DMS79 treated with DMSO at 0.1 percent for 48 hours (cell line): ENCODE results near the gene TPM2.
A peak's percentile ranks its signal among the peaks of the same experiment; 100 is the strongest.
"Not testable (repeated sequence)": the region's sequence is repeated elsewhere in the genome, so short reads cannot be mapped to it uniquely, and the experiment has no call there.

Source experiments
- DNase-seq: peaks from one replicate; lab custom pipeline; 2025; lab: John Stamatoyannopoulos, UW

TPM2 gene

GRCh38 chr9:35656348-35656747 lies 33.4 kb downstream of the TPM2 start:
- no peak for DNase-seq

GRCh38 chr9:35653611-35654010 lies 36.1 kb downstream of the TPM2 start:
- DNase-seq: no peak

DNA sequence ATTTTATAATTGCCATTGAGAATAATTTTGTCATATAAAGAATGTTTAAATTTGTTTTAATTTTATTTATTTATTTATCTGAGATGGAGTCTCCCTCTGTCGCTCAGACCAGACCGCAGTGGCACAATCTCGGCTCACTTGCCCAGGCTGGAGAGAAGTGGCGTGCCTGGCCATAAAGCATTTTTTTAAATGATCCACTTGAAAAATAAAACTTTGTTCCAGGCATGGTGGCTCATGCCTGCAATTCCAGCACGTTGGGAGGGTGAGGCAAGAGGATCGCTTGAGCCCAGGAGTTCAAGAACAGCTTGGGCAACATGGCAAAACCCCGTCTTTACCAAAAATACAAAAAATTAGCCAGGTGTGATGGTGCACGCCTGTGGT lies 36.9 kb downstream of the TPM2 start:
- DNase-seq: no peak

GRCh38 chr9:35651956-35652828 lies 37.5 kb downstream of the TPM2 start:
- DNase-seq: no peak

DNA sequence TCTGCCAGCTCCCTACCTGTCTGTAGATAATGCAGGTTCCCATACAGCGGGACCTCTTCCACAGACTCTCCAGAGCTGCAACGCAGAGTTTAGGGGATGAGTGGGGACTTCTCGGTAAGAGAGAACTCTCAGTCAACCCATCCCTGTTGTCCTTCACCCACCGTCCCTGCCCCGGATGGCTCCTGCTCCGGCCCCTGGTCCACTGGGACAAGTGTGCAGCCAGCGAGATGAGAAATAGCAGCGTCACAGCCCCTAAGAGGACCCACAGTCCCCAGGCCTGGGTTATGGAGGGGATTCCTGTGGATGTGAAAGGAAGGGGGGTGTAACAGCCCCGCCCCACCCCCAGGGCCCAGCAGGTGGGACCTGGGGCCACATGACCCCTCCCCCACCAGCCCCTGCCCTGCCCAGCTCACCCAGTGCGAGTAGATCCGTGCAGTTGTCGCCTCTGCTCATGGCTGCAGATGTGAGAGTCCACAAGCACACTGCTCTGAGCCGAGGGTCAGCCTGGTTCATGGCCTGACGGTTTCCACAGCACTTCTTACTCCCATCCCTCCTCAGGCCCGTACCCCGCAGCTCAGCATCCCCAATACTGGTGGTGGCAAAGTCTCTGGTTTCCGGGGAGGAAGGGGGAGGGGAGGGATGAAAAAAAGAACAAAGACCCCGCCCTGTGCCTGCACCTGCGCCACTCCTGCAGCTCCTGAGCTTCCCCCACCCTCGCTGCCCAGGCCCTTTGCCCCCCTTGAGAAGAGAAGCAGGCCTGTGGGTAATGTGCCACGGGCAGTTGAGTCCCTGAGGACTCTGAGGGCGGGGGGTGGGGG lies 39.2 kb downstream of the TPM2 start, which contains the start of gene SIT1:
Gene SIT1 (minus strand): TSS at position 591 of the 818 bp plus-strand sequence. CDS start 78 bp downstream, at position 513.
- peak; percentile 74 for DNase-seq

DNA sequence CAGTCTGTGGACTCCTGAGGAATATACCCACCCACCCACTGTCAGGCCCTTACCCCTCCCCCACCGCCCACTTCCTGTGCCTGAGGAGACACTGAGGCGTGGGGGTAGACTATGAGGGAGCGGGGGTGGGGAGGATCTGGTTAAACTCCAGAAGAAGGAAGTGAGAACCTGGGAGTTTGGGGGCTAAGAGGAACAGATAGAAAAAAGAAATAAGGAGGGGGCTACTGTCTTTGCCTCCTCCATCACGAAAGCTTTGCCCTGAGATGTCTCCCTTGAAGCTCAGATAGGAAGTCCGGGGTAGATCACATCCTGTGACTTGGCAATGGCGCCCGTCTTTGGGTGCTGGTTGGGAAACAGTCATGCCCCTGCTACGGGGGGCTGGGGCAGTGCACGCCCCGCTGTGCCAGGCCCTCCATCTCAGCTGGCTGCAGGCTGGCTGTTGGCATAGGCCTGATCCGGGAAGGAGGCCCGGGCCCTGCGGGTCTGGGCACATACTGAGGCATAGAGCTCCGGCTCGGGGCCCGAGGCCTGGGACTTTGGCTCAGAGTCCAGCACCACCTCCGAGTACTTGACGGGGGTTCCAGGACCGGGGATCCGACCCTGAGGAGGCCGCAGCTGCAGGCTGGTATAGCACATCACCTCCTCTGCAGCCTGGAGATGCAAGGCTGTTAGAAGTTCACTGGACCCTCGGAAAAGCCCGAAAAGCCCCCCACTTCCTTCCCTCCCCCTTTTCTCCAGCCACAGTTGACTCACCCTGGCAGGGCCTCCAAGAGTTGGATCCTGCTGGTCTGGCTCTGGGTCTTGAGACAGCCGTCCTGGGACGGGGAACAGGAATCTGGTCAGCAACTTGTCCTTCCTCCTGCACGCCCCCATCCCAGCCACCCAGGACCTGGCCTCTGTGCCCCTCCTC lies 40.0 kb downstream of the TPM2 start:
- DNase-seq: no peak

DNA sequence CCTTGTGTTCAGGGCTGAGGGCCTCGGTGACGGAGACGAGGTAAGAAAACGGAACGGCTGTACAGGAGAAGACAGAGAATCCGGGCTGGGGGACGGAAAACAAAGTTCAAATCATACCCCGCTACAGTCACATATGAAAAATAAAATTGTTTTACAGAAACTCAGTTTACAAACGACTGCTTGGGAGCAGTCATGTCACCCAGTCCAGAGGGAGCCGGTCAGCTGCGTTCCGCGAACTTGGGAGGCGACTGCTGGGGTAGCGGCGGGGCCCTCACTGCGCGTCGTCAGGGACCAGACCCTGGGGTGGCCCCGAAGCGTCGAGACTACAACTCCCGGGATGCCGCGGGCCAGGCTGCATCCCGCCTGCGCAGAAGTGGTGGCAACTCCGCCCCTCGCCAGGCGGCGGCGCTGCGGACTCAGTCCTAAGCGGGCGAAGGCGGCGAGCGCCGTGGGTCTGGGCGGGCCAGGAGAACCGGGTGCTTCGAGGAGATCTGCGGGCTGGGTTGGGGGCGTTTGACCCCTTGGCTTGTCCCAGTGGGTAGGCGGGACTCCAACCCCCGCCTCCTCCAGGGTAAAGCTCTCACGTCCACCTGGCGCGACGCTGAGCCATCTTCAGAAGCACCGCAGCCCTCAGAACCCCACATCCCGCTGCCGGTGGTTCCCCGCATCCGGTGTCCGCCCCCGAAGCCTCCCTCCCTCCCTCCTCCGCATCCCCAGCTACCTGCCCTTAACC lies 43.0 kb downstream of the TPM2 start:
- peak; percentile 90 for DNase-seq

GRCh38 chr9:35646153-35646532 lies 43.6 kb downstream of the TPM2 start:
- peak; percentile 74 for DNase-seq

DNA sequence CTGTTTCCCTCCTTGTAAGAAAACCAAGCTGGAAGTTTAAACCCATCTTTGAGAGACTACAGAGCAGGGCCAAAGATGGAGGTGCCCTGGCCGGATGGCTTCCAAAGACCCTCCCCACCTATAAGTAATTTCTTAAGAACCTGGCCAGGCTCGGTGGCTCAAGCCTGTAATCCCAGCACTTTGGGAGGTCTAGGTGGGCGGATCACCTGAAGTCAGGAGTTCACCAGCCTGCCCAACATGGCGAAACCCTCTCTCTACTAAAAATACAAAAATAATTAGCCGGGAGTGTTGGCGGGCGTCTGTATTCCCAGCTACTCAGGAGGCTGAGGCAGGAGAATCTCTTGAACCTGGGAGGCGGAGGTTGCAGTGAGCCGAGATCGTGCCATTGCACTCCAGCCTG lies 44.0 kb downstream of the TPM2 start:
- DNase-seq: not testable (repeated sequence)

- no peak for DNase-seq
Observed at GRCh38 chr9:35643046-35643445, 46.7 kb downstream of the TPM2 start.

GRCh38 chr9:35641478-35641877 lies 48.2 kb downstream of the TPM2 start:
- not testable (repeated sequence) for DNase-seq

DNA sequence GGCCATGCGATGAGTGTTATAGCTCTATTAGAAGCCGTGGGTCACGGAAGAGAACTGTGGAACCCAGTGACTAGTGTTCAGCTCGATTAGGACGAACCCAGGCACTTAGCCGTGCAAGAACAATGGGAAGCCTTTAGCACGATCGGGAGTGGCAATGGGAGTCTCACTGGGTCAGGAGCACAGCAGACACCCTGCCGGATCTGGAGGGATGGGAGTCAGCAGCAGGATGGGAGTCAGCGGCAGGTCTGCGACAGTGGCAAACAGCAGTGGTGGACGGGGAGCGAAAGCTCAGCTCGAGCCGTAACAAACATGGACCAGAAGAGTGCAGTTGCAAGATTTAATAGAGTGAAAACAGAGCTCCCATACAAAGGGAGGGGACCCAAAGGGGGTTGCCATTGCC lies 49.3 kb downstream of the TPM2 start:
- not testable (repeated sequence) for DNase-seq

DNA sequence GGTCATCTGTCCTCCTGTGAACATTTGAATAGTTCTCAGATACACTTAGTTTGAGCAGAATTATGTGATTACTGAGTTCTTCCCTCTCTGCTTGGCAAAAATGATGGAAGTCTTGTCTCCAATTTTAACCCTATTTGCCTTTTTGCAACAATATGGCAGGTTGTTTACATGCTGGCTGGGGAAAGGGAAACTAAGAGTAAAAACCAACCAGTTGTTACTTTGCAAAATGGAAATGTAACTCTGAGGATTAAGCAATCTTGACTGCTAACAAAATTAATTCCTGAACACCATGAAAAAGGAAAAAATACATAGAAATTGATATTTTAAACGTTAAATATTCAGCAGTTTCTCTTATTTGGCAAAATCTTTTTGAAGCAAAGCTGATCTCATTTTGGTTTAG lies 50.1 kb downstream of the TPM2 start:
- no peak for DNase-seq

DNA sequence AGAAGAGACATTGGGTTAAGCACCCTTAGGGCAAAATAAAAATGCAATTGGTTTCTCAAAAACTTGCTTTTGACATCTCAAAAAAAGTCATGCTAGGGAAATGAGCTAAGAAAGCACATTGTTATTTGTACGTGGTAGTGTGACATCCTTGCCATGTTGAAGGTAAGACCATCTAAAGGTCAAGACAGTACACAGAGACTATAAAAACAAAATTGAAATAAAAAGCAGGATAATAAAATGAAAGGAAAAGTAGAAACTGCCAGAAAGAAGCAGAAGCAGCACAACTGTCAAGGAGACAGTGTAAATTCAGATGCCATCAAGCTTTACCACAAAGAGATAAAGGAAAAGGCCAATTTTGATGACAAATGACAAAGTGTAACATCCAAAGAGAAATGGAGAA lies 50.5 kb downstream of the TPM2 start:
- not testable (repeated sequence) for DNase-seq

- DNase-seq: not testable (repeated sequence)
Observed at GRCh38 chr9:35638751-35639150, 51.0 kb downstream of the TPM2 start.

DNA sequence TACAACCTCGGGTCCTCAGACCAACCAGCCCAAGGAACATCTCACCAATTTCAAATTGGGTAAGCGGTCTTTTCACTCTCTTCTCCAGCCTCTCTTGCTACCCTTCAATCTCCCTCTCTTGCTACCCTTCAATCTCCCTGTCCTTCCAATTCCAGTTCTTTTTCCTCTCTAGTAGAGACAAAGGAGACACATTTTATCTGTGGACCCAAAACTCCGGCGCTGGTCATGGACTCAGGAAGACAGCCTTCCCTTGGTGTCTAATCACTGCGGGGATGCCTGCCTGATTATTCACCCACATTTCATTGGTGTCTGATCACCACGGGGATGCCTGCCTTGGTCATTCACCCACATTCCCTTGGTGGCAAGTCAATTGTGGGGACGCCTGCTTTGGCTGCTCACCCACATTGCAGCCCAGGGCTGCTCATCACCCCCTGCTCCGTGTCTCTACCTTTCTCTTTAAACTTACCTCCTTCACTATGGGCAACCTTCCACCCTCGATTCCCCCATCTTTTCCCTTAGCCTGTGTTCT lies 52.2 kb downstream of the TPM2 start:
- DNase-seq: not testable (repeated sequence)

GRCh38 chr9:35636877-35637246 lies 52.9 kb downstream of the TPM2 start:
- not testable (repeated sequence) for DNase-seq

DNA sequence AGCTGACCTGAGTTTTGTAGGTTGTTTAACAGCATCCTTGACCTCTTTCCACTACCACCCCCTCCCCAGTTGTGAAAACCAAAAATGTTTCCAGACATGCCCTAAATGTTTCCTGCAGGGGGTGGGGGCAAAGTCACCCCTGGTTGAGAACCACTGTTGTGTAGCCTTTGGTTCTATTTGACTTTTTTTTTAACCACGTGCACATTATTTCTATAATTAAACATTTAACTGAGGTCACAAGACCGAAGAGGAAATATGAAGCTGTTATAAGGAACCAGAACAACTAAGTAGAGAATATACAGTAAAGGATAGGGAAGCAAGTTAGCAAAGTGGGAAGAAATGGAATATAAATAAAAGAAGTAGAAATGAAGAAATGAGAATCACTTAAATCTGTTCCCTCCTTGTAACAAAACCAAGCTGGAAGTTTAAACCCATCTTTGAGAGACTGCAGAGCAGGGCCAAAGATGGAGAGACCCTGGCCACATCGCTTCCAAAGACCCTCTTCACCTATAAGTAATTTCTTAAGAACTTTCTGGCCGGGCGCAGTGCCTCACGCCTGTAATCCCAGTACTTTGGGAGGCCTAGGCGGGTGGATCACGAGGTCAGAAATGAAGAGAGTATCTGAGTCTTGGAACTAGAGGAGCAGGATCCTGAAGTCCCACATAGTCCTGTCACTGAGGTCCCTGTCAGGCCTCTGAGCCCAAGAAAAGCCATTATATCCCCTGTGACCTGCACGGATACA lies 53.4 kb downstream of the TPM2 start:
- DNase-seq: no peak

DNA sequence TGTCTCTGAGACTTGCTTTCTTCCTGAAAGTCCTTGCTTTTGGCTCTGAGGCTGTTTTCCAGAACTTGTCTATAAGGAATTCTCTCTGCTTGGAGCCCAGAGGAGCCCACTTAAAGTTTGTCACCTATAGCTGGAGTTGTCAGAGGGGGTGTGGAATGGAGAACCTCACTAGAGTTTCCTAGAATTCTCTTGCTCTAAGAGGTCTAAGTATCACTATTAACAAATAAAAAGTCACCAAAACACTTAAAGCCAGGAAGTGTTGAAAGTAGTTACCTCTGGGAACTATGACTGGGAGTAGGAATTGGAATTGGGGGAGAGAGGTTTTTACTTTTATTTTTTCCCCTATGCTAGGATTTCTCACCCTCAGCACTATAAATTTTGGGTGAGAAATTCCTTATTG lies 54.0 kb downstream of the TPM2 start:
- no peak for DNase-seq
